ENCODE data around the gene SH3RF1. TPM values are rescaled to one million over a fixed set of nuclear protein-coding genes. Genes with fewer than 3 reads are reported as not detected.

The SH3RF1 gene
- total RNA-seq, 1 experiment from 2014 or later, result 15.3 TPM

- no peak for TF ChIP-seq CTCF (conservative IDR thresholded peaks at IDR 0.05)
- H3K9me3 ChIP-seq (ENCODE audit: control insufficient read depth, low read depth, low read length), result no peaks in the 10 kb centered on the region
- no peaks in the 10 kb centered on the region for H3K27me3 ChIP-seq (ENCODE audit: insufficient read depth, low read length)
- no peak overlapping the region for H3K18ac ChIP-seq (ENCODE audit: insufficient read length, low read depth, low read length)
- no peak for DNase-seq
- H3K9me3 Mint-ChIP-seq, result no peaks in the 10 kb centered on the region
- no peak overlapping the region for H2BK120ac ChIP-seq (ENCODE audit: low read depth, low read length, poor library complexity, severe bottlenecking)
- H4K5ac ChIP-seq (ENCODE audit: insufficient read length, low read depth, low read length), result no peak overlapping the region
- no peak overlapping the region for H3K23ac ChIP-seq (ENCODE audit: insufficient read length, low read depth, low read length)
- no peaks in the 10 kb centered on the region for H3K79me1 ChIP-seq (ENCODE audit: insufficient read depth, low read depth, low read length, poor library complexity, severe bottlenecking)
- no peak overlapping the region for H2BK20ac ChIP-seq (ENCODE audit: low read depth, low read length, poor library complexity, severe bottlenecking)
- peaks cover 17% of the 10 kb centered on the region; the same call in 1 of the 2 replicates for H3K4me1 ChIP-seq (ENCODE audit: insufficient read depth, low read length)
- H3K23me2 ChIP-seq (ENCODE audit: insufficient read length, low read depth, low read length, poor library complexity, severe bottlenecking), result no peaks in the 10 kb centered on the region
- peaks cover 58 to 59% of the 10 kb centered on the region in 2 experiments for H3K4me1 Mint-ChIP-seq
- H2BK5ac ChIP-seq (ENCODE audit: insufficient read length, low read length), result no peak overlapping the region
- H4K20me1 ChIP-seq (ENCODE audit: control insufficient read depth, insufficient read depth, insufficient read length), result no peaks in the 10 kb centered on the region
- no peak overlapping the region for H2AK5ac ChIP-seq (ENCODE audit: insufficient read length, low read length)
- H3K27ac Mint-ChIP-seq, result no peak overlapping the region
- H2AFZ ChIP-seq (ENCODE audit: low read length), result no peak overlapping the region
- no peak overlapping the region for H2BK12ac ChIP-seq (ENCODE audit: insufficient read length, low read depth, low read length)
- H3K4me2 ChIP-seq (ENCODE audit: insufficient read depth, insufficient read length, low read length), result no peak overlapping the region
- no peak overlapping the region for H3K4ac ChIP-seq (ENCODE audit: low read depth, low read length)
- no peaks in the 10 kb centered on the region for H3K27me3 Mint-ChIP-seq (ENCODE audit: low read depth)
- no peak overlapping the region for H2BK15ac ChIP-seq (ENCODE audit: low read depth, low read length)
- H3K27ac ChIP-seq (ENCODE audit: insufficient read length, low read depth, low read length), result no peak overlapping the region
- no peak overlapping the region for H4K91ac ChIP-seq (ENCODE audit: insufficient read length, low read depth, low read length)
- peaks cover 0 to 6% (median 4%) of the 10 kb centered on the region in 3 experiments; a peak in 5 of 7 replicates for H3K36me3 Mint-ChIP-seq (ENCODE audit: insufficient read depth in 1 of 3, low read depth in 3 of 3)
- no peak overlapping the region for H3T11ph ChIP-seq (ENCODE audit: low read length)
- H3K56ac ChIP-seq (ENCODE audit: insufficient read length, low read depth, low read length), result no peak overlapping the region
- peaks cover 4% of the 10 kb centered on the region; the same call in 1 of the 2 replicates for H3K79me2 ChIP-seq (ENCODE audit: insufficient read depth, low read length)
- no peak overlapping the region for H3K4me3 Mint-ChIP-seq
- H3K14ac ChIP-seq (ENCODE audit: insufficient read depth, low read length), result no peak overlapping the region
- no peak overlapping the region for H3K9ac ChIP-seq (ENCODE audit: extremely low read depth, insufficient read length, low read length)
- no peak overlapping the region for H4K8ac ChIP-seq (replicated peaks; ENCODE audit: insufficient read length, low read depth, low read length)
- WGBS (ENCODE audit: extremely low coverage, insufficient read length, low lambda C conversion rate), result no CpG with 5 or more reads among the region's 1 CpG
Observed at GRCh38 chr4:169253904-169254303, 16.9 kb downstream of the SH3RF1 start.

Data from H9 (cell line).